HG03460 (cell line): Measurements from ENCODE around the gene ZBTB16.
A peak's percentile ranks its signal among the peaks of the same experiment; 100 is the strongest.

Experiments
- ATAC-seq: cut with Tn5 transposase; IDR thresholded peaks from one replicate; pipeline ENCODE4 v1.9.1; 2021; ENCODE audit not compliant: unreplicated experiment

The ZBTB16 gene

GRCh38 chr11:114149689-114150407 lies 90.3 kb downstream of the ZBTB16 start:
- no peak for ATAC-seq

GRCh38 chr11:114150671-114151070 lies 91.2 kb downstream of the ZBTB16 start:
- no peak for ATAC-seq

- ATAC-seq: no peak
Measured at GRCh38 chr11:114151631-114152030, 92.1 kb downstream of the ZBTB16 start.

- ATAC-seq: no peak
Measured at GRCh38 chr11:114152162-114152561, 92.7 kb downstream of the ZBTB16 start.

GRCh38 chr11:114152785-114153184 lies 93.3 kb downstream of the ZBTB16 start:
- no peak for ATAC-seq

GRCh38 chr11:114153224-114153623 lies 93.7 kb downstream of the ZBTB16 start:
- ATAC-seq: no peak

- ATAC-seq: no peak
Measured at GRCh38 chr11:114154271-114155047, 94.9 kb downstream of the ZBTB16 start.

GRCh38 chr11:114155116-114155515 lies 95.6 kb downstream of the ZBTB16 start:
- ATAC-seq: no peak

- ATAC-seq: no peak
Measured at GRCh38 chr11:114156131-114156581, 96.6 kb downstream of the ZBTB16 start.

- no peak for ATAC-seq
Measured at GRCh38 chr11:114156782-114157181, 97.3 kb downstream of the ZBTB16 start.

- ATAC-seq: no peak
Measured at GRCh38 chr11:114157476-114158050, 98.1 kb downstream of the ZBTB16 start.

GRCh38 chr11:114158421-114158820 lies 98.9 kb downstream of the ZBTB16 start:
- no peak for ATAC-seq

GRCh38 chr11:114158886-114159285 lies 99.4 kb downstream of the ZBTB16 start:
- no peak for ATAC-seq

GRCh38 chr11:114159320-114159719 lies 99.8 kb downstream of the ZBTB16 start:
- ATAC-seq: no peak

- peak; percentile 79 for ATAC-seq
Measured at GRCh38 chr11:114159802-114160632, 100.5 kb downstream of the ZBTB16 start.

- no peak for ATAC-seq
Measured at GRCh38 chr11:114160894-114161293, 101.4 kb downstream of the ZBTB16 start.

GRCh38 chr11:114161486-114162250 lies 102.2 kb downstream of the ZBTB16 start:
- ATAC-seq: no peak

- no peak for ATAC-seq
Measured at GRCh38 chr11:114162719-114163123, 103.2 kb downstream of the ZBTB16 start.

- no peak for ATAC-seq
Measured at GRCh38 chr11:114163229-114163631, 103.7 kb downstream of the ZBTB16 start.

- no peak for ATAC-seq
Measured at GRCh38 chr11:114163830-114164401, 104.4 kb downstream of the ZBTB16 start.
